NT2/D1 (cell line): ENCODE measurements around the gene TMEM131L.

ENCODE experiments used
- SUZ12 ChIP-seq: IDR thresholded peaks from 2 replicates; pipeline ENCODE4 v1.6.1; 2011; ENCODE audit not compliant: insufficient read length, insufficient read depth; ENCODE audit errors: extremely low read depth
- YY1 ChIP-seq: IDR thresholded peaks from 2 replicates; pipeline ENCODE4 v1.6.1; 2011; ENCODE audit not compliant: insufficient read length, insufficient read depth
- ZNF274 ChIP-seq: IDR thresholded peaks from 2 replicates; pipeline ENCODE4 v1.6.1; 2011; ENCODE audit warnings: mild to moderate bottlenecking, low read depth, low read length

DNA sequence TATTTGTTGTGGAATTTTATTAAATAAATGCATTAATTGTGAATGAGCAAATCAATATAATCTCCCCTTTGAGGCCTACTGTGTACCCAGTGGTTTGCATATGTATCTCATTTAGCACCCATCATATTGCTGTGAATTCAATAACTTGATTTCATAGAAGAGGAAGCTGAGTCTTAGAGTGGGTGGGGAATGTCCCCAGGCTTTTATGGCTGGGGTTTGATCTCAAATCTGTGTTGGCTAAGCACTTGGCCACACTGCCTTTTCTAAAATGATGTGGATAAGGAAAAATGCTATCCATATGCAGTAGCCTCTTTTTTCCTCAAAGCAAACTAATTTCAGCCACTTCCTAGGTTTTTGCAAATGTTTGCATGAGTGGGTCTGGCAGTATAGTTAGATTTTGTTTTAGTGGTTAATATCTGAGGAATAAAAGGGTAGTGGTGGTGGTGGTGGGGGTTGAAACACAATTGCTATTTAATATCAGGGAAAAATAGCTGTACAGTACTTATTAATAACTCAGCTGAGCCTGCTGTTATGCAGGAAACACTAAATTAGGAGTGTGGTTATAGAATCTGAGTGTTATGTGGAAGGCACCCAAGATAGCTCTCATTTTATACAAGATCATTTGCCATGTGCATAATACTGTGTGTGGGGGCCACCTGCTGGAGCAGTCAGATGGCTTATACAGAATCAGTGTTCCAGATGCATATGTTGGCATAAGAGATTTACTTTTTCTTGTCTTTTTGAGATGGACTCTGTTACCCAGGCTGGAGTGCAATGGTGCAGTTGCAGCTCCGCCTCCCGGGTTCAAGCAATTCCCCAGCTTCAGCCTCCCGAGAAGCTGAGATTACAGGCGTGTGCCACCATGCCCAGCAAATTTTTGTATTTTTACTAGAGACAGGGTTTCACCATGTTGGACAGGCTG is 108.0 kb downstream of the TMEM131L start:
- TF ChIP-seq ZNF274 (no peak), SUZ12 (no peak), YY1 (no peak)
